Measurements from ENCODE around the gene CGB1.

- TF ChIP-seq FOS (IDR thresholded peaks at IDR 0.05; ENCODE audit: borderline replicate concordance, insufficient read depth, low read length) (no peak), EZH2 (IDR thresholded peaks at IDR 0.05; ENCODE audit: borderline replicate concordance, low read depth, low read length, severe bottlenecking) (no peak), POLR2A (IDR thresholded peaks at IDR 0.05; ENCODE audit: low read depth, low read length) (no peak), POLR2AphosphoS5 (IDR thresholded peaks at IDR 0.05; ENCODE audit: insufficient read depth, low read depth, low read length) (no peak)
- TF ChIP-seq, protein P1, sequence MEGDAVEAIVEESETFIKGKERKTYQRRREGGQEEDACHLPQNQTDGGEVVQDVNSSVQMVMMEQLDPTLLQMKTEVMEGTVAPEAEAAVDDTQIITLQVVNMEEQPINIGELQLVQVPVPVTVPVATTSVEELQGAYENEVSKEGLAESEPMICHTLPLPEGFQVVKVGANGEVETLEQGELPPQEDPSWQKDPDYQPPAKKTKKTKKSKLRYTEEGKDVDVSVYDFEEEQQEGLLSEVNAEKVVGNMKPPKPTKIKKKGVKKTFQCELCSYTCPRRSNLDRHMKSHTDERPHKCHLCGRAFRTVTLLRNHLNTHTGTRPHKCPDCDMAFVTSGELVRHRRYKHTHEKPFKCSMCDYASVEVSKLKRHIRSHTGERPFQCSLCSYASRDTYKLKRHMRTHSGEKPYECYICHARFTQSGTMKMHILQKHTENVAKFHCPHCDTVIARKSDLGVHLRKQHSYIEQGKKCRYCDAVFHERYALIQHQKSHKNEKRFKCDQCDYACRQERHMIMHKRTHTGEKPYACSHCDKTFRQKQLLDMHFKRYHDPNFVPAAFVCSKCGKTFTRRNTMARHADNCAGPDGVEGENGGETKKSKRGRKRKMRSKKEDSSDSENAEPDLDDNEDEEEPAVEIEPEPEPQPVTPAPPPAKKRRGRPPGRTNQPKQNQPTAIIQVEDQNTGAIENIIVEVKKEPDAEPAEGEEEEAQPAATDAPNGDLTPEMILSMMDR (IDR thresholded peaks at IDR 0.05; ENCODE audit: extremely low read depth in 1 of 2, insufficient read depth in 1 of 2, low read depth in 1 of 2, low read length in 2 of 2), result peak; percentile 64 to 69
These were observed 38.7 kb downstream of the CGB1 start for GRCh38 chr19:48997972-48998371.

All from endothelial cell of umbilical vein (primary cell).